ENCODE data around the gene ARF3.

ARF3 gene

DNA sequence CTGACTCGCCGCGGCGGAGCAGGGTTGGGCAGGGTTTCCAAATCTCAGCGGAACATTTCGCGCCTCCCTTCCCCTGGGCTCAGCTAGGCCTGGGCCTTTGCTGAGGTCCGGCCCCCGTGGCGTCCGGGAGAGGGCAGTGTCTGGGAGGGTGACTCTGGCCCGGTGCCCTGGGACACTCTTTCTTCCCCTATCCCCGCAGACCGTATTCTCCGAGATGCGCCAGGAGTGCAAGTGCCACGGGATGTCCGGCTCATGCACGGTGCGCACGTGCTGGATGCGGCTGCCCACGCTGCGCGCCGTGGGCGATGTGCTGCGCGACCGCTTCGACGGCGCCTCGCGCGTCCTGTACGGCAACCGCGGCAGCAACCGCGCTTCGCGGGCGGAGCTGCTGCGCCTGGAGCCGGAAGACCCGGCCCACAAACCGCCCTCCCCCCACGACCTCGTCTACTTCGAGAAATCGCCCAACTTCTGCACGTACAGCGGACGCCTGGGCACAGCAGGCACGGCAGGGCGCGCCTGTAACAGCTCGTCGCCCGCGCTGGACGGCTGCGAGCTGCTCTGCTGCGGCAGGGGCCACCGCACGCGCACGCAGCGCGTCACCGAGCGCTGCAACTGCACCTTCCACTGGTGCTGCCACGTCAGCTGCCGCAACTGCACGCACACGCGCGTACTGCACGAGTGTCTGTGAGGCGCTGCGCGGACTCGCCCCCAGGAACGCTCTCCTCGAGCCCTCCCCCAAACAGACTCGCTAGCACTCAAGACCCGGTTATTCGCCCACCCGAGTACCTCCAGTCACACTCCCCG lies 23.9 kb upstream of the ARF3 start:
- no peak for DNase-seq

DNA sequence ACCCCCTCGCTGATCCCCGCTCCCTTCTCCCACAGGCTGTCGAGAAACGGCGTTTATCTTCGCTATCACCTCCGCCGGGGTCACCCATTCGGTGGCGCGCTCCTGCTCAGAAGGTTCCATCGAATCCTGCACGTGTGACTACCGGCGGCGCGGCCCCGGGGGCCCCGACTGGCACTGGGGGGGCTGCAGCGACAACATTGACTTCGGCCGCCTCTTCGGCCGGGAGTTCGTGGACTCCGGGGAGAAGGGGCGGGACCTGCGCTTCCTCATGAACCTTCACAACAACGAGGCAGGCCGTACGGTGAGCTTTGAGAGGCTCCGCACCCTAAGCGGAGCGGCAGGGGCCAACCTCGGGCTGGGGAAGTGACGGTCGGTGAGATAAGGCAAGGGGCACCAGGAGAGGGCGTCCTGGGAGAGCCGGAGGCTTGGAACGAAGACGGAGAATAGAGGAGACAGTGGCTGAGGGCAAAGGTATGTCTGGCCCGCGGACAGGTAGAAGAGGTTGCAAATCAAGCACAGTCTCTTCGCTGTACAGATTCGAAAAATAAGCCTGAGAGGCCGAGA lies 23.2 kb upstream of the ARF3 start:
- DNase-seq = no peak

DNA sequence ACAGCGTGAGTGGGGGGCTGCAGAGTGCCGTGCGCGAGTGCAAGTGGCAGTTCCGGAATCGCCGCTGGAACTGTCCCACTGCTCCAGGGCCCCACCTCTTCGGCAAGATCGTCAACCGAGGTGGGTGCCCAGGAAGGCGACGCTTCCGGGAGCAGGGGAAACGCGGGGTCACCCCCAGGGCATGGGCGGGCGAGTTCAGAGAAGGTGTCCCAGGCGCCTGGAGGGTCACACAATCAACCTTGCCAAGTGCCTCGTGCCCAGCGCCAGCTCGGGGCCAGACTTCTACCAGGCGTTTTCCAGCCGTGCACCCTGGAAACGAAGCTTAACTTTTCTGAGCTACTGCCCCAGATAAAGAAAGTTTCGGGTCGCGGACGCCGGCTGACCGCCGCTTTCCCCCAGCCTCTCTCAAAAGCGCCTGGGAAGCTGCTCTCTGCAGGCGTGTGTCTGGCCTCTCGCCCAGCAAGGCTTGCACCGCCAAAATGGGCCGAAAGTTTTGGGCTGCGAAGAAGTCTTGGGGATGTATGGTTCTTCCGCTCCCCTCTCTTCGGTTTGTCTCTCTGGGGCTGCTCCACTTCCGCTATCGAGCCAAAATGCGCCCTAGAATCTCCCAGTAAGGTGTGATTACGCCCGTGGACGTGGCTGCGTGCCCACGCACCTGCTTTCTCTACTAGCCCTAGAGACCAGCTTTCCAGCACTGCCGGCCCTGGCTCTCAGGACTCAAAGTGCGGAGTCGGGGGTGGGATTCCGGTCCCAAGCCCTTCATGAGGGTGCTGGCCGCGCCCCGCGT lies 22.5 kb upstream of the ARF3 start:
- DNase-seq = no peak

DNA sequence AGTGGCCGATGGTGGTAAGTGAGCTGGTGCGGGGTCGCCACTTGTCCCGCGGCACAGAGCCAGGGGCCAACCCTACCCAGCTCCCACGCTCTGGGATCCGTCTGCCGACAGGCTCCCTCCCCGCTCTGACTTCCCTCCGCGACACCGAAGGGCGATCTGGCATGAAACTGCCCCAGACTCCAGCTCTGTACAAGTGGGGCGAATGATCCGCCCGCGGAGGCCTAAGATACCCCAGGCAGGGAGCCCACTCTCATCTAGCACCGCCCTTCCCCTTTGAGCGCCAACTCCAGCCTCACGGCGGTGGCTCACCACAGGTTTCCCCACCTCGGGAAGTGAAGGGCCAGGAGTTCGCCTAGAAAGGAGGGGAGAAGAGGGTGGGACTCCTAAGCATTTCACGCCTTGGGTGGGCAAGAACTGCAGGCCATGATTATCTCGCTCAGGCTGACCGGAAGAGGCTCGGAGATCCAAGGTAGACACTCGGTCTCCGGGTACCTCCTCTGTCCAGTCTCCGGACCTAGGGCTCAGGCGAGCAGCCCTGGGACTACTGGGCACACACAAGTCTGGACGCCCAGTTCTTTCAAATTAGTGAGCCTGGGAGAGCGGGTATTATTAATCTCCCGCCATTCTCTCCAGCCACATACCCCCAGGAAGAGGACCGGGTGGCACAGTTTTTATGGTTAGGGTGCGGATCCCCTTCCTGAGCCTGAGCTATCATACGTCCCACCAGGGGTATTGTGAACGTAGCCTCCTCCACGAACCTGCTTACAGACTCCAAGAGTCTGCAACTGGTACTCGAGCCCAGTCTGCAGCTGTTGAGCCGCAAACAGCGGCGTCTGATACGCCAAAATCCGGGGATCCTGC lies 21.7 kb upstream of the ARF3 start:
- DNase-seq = no peak

DNA sequence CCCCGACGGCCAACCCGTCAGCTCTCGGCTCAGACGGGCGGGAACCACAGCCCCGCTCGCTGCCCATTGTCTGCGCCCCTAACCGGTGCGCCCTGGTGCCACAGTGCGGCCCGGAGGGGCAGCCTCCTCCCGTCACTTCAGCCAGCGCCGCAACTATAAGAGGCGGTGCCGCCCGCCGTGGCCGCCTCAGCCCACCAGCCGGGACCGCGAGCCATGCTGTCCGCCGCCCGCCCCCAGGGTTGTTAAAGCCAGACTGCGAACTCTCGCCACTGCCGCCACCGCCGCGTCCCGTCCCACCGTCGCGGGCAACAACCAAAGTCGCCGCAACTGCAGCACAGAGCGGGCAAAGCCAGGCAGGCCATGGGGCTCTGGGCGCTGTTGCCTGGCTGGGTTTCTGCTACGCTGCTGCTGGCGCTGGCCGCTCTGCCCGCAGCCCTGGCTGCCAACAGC lies 21.0 kb upstream of the ARF3 start, which contains the start of gene WNT1:
WNT1 (plus strand) TSS at position 32 of the 450 bp plus-strand sequence; CDS start at position 361, 329 bp downstream.
- no peak for DNase-seq

DNA sequence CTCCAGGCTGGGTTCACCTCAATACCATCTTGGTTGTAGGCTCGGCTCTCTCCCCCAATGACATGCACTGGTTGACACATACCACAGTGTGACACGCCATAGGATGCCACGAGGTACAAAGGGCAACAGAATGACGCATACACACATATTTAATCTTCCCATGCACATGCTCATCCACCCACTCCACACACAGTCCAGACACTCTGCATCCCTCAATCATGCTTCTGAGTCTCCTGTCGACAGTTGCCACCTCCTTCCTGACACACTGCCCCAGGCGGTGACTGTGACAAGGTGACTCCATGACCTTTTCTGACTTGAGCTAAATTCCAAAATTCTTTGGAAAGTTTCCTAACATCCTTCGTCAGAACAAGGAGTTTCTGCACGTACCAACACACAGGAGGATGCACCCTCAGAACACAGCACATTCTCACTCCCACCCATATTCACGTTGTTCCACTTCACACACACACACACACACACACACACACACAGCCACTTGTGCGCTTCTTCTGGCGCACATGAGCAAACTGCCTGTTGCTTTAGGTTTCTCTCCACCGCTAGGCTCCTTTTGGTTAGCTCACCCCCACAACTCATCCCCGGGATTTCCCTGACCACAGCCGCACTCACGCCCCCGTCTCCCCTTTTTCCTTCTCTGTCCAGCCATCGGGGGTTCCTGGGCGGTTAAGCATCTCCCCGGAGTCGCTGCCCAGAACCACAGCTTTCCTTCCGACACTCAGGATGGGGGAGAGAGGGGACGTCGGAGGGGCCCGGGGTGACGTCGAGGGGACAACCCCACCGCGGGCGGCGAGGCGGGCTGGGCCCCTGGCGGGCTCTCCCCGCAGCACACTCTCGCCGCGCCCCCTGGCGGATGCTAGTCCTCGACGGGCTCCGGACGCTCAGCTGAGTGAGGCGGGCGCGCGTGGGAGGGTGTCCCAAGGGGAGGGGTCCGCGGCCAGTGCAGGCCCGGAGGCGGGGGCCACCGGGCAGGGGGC lies 20.3 kb upstream of the ARF3 start:
- DNase-seq = no peak

DNA sequence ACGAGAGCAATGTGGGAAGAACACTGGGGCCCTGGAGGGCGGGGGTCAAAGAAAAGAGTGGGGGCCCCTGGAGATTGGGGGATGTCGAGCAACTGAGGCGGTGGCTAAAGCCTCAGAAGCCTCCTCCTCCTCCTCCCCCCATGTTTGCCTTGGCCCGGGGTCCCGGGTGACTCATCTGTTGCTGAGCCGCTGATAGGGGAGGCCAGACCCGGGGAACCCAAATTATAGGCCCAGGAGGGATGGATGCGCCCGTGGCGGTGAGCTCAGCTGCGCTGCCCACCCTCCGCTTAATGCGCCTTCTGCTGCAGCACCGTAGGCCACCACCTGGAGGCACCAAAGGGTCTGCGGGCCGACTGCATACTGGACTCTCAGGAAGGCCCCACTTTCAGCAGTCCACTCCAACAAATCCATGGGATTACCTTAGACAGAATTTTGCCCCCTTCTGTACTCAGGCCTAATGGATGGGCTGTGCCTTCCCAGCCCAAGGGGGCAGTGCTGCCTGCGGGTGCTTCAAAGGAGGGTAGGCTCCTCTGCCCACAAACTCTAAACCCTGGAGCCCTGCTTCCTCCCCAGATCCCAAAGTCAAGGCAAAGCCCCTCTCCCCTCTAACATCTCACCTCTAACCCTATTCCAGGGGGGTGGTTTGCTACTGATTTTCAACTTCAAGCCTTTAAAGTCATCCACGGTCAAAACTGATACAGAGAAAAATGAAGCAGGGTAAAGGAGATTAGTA lies 16.8 kb upstream of the ARF3 start:
- no peak for DNase-seq

DNA sequence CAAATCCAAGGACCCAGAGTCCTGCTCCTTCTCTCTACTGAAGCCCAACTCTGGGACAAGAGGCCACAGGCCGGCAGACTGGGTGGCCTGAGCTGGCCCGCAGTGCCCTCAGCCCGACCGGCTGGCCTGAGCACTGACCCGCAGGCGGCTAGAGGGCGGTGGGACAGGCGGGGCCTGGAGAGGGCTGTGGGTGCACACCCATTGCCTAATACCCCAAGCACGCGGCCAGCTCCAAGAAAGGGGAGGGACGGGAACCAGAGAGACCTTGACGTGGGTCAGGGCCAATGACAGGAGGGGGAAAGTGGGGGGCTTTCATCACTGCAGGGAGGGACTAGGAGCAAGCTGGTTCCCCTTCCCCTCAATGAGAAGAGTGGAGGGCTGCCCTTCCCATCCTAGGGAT lies 16.2 kb upstream of the ARF3 start:
- DNase-seq = no peak

DNA sequence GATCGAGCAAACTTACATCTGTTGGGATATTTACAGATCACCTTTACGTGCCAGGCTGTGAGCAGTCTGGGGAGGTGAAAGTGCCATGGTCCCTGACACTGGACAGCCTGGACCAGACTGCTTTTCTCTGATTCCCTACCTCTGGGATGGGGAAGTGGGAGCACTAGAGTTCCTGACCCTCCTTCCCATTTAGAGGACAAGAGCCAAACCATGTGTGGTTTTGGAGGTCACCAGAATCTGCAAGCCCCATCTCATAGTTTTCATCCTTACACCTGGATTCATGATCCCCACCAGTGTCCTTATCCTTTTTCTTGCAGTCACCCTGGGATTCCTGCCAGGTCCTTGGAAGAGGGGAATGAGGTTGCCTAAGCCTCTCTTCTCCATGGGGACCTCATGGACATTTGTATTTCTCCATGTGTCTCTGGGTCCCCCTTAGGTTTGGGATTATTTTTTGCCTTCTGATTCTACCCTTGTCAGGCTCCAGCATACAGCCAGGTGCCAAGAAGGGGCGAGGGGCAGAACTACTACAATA lies 15.7 kb upstream of the ARF3 start:
- no peak for DNase-seq

DNA sequence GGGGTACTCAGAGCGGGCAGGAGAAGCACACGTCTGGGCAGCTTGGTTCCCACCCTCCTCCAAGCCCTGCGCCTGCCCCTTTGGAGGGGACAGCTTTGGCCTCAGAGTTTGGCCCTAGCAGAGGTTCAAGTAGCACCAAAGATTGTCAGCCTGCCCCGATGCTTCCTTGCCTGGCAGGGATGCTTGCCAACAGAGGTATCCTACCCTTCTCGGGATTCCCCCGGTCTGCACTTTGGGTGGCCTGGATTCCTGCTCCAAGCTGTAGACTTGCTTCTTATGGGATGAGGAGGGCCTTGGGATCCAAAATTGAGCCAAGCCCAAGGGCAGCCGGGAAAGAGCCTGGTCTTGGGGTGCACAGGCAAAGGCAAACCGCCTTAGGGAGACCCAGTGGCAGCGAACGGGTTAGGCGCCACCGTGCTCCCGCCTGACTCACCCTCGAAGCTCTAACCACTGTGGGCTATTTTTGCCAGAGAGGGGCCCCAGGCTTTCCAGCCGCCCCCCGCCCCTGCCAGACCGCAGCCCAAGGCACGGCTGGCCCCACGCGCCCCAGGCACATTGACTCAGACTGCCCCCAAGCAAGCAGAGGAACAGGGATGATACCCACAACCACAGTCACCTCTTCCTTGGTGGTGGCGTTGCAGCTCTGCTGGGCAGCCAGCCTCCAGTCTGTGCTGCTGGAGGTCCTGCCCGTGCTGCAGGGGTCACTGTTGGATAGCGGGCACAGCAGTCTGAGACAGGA lies 15.1 kb upstream of the ARF3 start:
- no peak for DNase-seq

DNA sequence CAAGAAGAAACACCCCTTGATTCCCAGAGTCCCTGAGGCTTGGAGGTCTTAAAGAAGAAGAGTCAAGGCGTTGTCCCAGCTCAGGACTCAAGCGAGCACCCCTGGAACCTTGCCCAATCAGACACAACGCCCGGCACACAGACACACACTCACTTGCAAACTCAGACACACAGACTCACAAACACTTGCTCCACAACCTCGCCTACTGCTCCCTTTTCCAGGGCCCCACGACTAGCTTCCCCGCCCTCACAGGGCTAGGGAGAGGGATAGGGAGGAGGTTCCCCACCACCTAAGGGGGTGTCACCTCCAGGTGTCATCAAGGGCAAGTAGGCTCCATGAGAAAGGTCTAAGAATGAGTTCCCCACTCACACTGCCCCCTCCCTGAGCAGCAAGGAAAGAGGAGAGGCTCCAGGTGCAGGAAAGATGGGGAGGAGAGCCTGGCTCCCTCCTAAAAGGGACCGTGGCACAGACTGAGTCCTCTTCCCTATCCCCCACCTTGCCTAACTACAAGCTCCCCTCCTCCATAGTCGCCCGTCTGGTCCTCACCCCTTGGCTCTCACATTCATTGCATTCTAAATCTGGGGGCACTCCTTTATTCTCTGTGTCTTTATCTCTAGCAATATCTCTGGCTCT lies 13.5 kb upstream of the ARF3 start:
- no peak for DNase-seq

DNA sequence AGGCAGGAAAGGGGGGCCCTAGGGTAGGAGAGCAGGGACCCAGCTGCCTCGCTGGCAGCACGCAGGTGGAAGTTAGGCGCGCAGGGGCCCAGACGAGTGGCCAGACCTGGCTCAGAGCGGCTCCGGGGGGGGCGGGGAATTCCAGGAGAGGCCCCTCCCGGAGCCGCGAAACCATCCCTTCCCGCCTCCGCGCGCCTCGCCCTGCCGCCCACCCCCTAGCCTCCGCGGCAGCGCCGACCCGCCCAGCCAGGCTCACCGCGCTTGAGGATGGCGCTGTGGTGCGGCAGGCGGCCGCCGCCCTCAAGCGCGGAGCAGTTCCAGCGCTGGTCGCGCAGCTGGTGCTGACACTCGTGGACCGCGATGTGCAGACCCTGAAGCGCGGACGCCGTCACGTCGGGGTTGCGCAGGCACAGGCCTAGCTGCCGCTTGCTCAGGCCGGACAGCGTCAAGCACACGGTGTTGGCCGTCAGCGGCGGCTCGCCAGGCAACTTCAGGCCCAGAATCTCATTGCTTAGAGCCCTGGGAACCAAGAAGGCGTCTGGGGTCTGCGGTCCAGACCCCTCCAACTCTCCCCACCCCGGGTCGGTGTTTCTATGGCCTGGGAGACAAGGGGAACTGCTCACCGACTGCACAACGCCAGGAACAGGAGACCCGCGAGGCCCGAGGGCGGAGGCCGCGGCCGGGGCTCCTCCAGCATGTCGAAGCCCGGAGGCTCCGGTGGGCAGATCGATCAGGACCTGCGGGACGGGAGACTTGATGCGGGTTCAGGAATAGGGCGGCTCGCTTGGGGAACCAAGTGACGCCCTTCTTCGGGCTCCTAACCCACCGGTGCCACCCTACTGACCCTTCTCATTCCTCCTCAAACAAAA lies 12.8 kb upstream of the ARF3 start:
- DNase-seq = no peak

DNA sequence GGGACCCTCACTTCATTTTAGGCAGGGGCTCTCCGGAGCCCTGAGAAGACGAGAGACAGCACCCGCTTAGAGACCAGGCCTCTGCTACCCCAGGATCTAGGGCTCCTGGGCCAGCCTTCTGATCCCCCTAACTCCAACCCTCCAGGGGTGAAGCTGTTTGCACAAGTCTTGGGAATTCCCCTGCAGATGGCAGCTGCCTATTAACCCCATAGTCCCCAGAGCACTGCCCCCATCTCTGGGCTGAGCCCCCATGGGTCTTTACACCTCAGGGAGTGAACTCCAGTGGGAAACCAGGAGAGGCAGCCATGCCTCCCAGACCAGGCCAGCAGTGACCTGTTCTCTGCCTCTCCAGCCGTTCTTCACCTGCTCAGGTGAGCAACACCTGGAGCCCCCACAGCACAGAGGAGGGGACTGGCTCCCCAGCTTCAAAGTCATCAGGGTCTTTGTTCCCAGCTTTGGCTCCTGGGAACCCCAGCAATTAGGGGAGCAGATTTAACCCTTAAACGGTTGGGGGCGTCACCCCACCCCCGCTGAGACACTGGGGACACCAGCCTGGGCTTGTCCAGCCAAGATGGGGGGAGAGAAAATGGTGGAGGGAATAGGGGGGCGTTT lies 12.0 kb upstream of the ARF3 start:
- DNase-seq = no peak

DNA sequence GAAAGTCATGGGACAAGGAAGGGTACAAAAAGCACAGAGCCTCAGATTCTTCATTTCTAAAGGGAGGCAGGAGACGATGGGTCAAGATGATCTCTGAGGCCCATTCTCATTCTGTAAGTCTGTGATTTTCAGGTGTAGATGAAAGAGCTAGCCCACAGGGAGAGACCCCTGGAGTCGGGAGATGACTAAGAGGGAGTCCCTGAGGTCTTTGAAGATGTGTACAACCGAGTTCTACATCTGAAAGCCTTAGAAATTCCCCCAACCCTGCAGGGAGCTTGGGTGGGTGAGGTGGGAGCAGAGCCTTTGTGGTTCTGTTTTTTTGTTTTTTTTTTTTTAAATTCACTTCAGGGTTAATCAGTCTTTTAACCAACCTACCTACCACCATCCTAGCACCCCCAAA lies 11.2 kb upstream of the ARF3 start:
- no peak for DNase-seq

DNA sequence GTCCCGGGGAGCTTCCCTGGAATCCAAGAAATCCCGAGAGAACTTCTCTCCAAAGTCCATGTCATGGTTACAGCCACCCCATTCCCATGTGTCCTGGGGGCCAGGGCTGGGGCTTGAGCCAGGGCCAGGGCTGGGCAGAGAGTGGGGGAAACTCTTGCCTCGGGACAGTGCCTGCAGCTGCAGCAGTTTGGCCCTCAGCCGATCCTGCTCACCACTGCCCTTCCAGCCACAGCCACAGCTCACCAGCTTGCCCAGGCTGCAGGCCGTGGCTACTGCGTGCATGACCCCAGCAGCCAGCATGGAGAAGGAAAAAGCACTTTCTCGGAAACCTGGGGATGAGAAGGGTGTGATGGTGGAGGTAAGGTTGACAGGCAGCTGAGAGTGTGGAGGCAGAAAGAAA lies 10.7 kb upstream of the ARF3 start:
- DNase-seq = no peak

DNA sequence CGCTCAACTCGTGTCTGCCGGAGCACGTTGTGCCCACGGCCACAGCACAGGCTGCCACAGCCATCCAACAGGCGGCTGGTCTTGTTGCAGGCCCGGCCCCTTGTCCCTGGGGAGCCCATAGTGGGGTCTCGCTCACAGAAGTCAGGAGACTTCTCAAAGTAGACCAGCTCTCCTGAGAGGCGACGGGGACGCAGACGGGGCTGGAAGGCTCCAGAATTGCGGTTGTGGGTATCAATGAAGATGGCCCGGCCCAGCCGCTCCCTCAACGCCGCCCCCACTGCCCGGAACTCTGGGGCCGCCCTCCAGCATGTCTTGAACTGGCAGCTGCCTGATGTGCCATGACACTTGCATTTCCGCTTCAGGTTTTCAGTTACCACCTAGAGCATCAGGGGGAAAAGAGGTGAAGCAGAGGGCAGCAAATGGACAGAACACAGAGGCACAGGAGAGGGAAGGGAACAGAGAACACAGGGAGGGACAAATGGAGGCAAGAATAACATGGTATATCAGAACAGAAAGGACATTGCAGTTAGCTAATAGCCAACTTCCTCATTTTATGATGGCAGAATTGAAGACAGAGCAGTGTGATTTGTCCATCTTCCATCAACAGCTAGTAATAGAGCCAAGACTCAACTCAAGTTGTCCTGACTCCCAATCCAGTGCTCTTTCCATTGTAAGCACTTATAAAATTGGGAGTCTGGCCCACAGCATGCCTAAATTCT lies 9.0 kb upstream of the ARF3 start:
- DNase-seq = no peak

DNA sequence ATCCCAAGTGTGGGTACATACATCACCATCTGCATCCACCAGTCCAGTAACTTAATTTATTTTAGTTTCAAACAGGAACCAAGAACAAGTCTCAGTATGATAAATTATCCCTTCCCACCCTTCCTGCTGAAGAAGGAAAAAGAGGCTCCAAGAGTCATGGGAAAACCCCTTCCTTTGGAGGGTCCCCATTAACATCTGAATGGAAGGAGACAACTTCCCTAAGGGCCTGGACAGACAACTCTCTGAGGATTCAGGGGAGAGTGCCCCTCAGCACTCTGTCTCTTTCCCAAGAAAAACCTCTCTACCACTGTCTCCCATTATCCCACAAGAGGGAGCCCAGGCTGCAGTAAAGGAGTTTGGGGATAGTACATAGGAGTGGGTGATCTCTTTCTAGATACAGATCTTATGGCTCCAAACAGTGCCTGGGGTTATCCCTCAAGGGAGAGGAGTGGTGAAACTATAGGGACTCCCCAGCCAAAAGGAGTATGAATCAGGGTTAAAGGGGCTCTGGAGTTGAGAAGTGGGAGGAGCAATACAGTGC lies 8.1 kb upstream of the ARF3 start:
- no peak for DNase-seq

Data from NCI-H1105 treated with DMSO at 0.1 percent for 48 hours (cell line).